ENCODE results near the gene PLEKHA6. TPM values are rescaled to one million over a fixed set of nuclear protein-coding genes. Genes with fewer than 3 reads are reported as not detected.
"Not testable (repeated sequence)": the region's sequence is repeated elsewhere in the genome, so short reads cannot be mapped to it uniquely, and the experiment has no call there.

The PLEKHA6 gene
- polyA plus RNA-seq, 1 donor, result 3.0 TPM

GRCh38 chr1:204314893-204315658, 44.7 kb downstream of the PLEKHA6 start:
- DNase-seq (ENCODE audit: low read depth), result no peak

- DNase-seq (ENCODE audit: low read depth), result no peak
These were observed 45.4 kb downstream of the PLEKHA6 start for GRCh38 chr1:204314171-204314892.

GRCh38 chr1:204313675-204314074, 46.1 kb downstream of the PLEKHA6 start:
- no peak for DNase-seq (ENCODE audit: low read depth)

- DNase-seq (ENCODE audit: low read depth), result not testable (repeated sequence)
These were observed 48.8 kb downstream of the PLEKHA6 start for GRCh38 chr1:204310970-204311369.

- DNase-seq (ENCODE audit: low read depth), result no peak
These were observed 51.6 kb downstream of the PLEKHA6 start for GRCh38 chr1:204308023-204308628.

GRCh38 chr1:204307334-204307883, 52.3 kb downstream of the PLEKHA6 start:
- no peak for DNase-seq (ENCODE audit: low read depth)

- no peak for DNase-seq (ENCODE audit: low read depth)
These were observed 53.7 kb downstream of the PLEKHA6 start for GRCh38 chr1:204306076-204306475.

GRCh38 chr1:204304067-204304466, 55.7 kb downstream of the PLEKHA6 start:
- no peak for DNase-seq (ENCODE audit: low read depth)

- DNase-seq (ENCODE audit: low read depth), result no peak
These were observed 57.0 kb downstream of the PLEKHA6 start for GRCh38 chr1:204302769-204303168.

GRCh38 chr1:204301171-204301957, 58.4 kb downstream of the PLEKHA6 start:
- no peak for DNase-seq (ENCODE audit: low read depth)

- DNase-seq (ENCODE audit: low read depth), result no peak
These were observed 59.8 kb downstream of the PLEKHA6 start for GRCh38 chr1:204299814-204300365.

- DNase-seq (ENCODE audit: low read depth), result no peak
These were observed 63.2 kb downstream of the PLEKHA6 start for GRCh38 chr1:204296431-204296988.

GRCh38 chr1:204295671-204296070, 64.1 kb downstream of the PLEKHA6 start:
- DNase-seq (ENCODE audit: low read depth), result no peak

GRCh38 chr1:204294357-204294756, 65.4 kb downstream of the PLEKHA6 start:
- DNase-seq (ENCODE audit: low read depth), result no peak

GRCh38 chr1:204293605-204294337, 66.0 kb downstream of the PLEKHA6 start:
- no peak for DNase-seq (ENCODE audit: low read depth)

GRCh38 chr1:204292740-204293139, 67.0 kb downstream of the PLEKHA6 start:
- DNase-seq (ENCODE audit: low read depth), result no peak

- DNase-seq (ENCODE audit: low read depth), result no peak
These were observed 70.4 kb downstream of the PLEKHA6 start for GRCh38 chr1:204289280-204289679.

- no peak for DNase-seq (ENCODE audit: low read depth)
These were observed 71.6 kb downstream of the PLEKHA6 start for GRCh38 chr1:204288021-204288588.

GRCh38 chr1:204287466-204287891, 72.2 kb downstream of the PLEKHA6 start:
- DNase-seq (ENCODE audit: low read depth), result no peak

Measured in forelimb muscle (tissue), 1 donor.